HepG2 (cell line): ENCODE measurements around the gene LRRC10B. TPM values are rescaled to one million over a fixed set of nuclear protein-coding genes. Genes with fewer than 3 reads are reported as not detected.
A peak's percentile ranks its signal among the peaks of the same experiment; 100 is the strongest.

Experiments
- ATAC-seq: fragments of 200-7000 bp; cut with Tn5 transposase; 3 replicates; pipeline ENCODE4 v1.9.1; 2020; ENCODE audit warnings: mild to moderate bottlenecking, moderate library complexity
- BruUV-seq: library from RNA; stranded (reverse); fragments of 400-500 nt; replicated peaks from 2 replicates; lab custom pipeline; 2021; lab: Mats Ljungman, UMichigan
- CTCF ChIA-PET: fragments of 300-600 bp; formaldehyde crosslinking; extraction: SDS; loops from one replicate; lab custom pipeline; 2021; ENCODE audit warnings: low total read pairs, inconsistent platforms, low intra/inter-chr PET ratio; lab: Yijun Ruan, JAX
- POLR2A ChIA-PET: fragments of 350-600 bp; sonication (Branson Sonifier 250); formaldehyde crosslinking; loops from one replicate; lab custom pipeline; 2020; ENCODE audit warnings: antibody characterized with exemption, inconsistent platforms; lab: Yijun Ruan, JAX
- DNase-seq: peaks from one replicate; pipeline ENCODE4 v3.0.0-alpha.2; 2015; ENCODE audit warnings: low spot score
- FAIRE-seq: peaks from 3 replicates; lab custom pipeline; 2011; peaks lifted over from hg19 to GRCh38; lab: Jason Lieb, UNC
- H2AFZ ChIP-seq: one replicate; pipeline ENCODE4 v1.6.1; 2011; ENCODE audit warnings: low read length, inconsistent platforms
- H3K27ac ChIP-seq: fragments of 300-600 bp; 3 replicates; pipeline ENCODE4 v1.8.0; 2011; ENCODE audit warnings: mixed run types, mild to moderate bottlenecking, mixed read lengths, low read length, inconsistent platforms; ENCODE audit not compliant: insufficient read depth; ENCODE audit errors: extremely low read length
- H3K27me3 ChIP-seq, 2 experiments: fragments of 200-600 bp in 1 of 2; 2 replicates in 1 of 2; 3 replicates in 1 of 2; pipeline versions ENCODE4 v1.6.0 to v1.8.0; 2011; ENCODE audit warnings: low read length in 2 of 2, mild to moderate bottlenecking in 2 of 2, moderate library complexity in 2 of 2, inconsistent platforms in 1 of 2; ENCODE audit not compliant: insufficient read depth in 2 of 2, control insufficient read depth in 1 of 2
- H3K36me3 ChIP-seq, 2 experiments: fragments of 200-600 bp in 1 of 2; replicated peaks in 1 of 2; 2 replicates in 1 of 2; 3 replicates in 1 of 2; pipeline versions ENCODE4 v1.5.1 to v1.8.0; 2011; ENCODE audit warnings: low read length in 2 of 2, inconsistent platforms in 1 of 2; ENCODE audit not compliant: insufficient read depth in 2 of 2, control insufficient read depth in 1 of 2
- H3K4me1 ChIP-seq: 2 replicates; pipeline ENCODE4 v1.5.1; 2012; ENCODE audit warnings: low read length, inconsistent platforms; ENCODE audit not compliant: insufficient read depth
- H3K4me2 ChIP-seq: 2 replicates; pipeline ENCODE4 v1.6.0; 2011; ENCODE audit warnings: low read depth, low read length, inconsistent platforms
- H3K4me3 ChIP-seq, 3 experiments: fragments of 200-600 bp in 1 of 3; sonication (generic), shearing (Covaris generic) in 1 of 3; replicated peaks in 1 of 3; 2 replicates each; pipeline ENCODE4 v1.5.1; 2011 to 2016; ENCODE audit warnings: low read length in 3 of 3, inconsistent platforms in 2 of 3, low read depth in 2 of 3, mild to moderate bottlenecking in 2 of 3, control low read depth in 1 of 3, mixed read lengths in 1 of 3; ENCODE audit not compliant: insufficient read depth in 1 of 3
- H3K79me2 ChIP-seq: one replicate; pipeline ENCODE4 v1.6.1; 2011; ENCODE audit warnings: low read length, inconsistent platforms; ENCODE audit not compliant: insufficient read depth
- H3K9ac ChIP-seq: 2 replicates; pipeline ENCODE4 v1.6.0; 2011; ENCODE audit warnings: mild to moderate bottlenecking, low read depth, low read length, inconsistent platforms; ENCODE audit not compliant: insufficient read depth
- H3K9me3 ChIP-seq: 2 replicates; pipeline ENCODE4 v1.5.1; 2012; ENCODE audit warnings: mild to moderate bottlenecking, low read length
- H4K20me1 ChIP-seq: 2 replicates; pipeline ENCODE4 v1.6.0; 2011; ENCODE audit warnings: inconsistent platforms, mild to moderate bottlenecking, low read length, moderate library complexity; ENCODE audit not compliant: insufficient read depth
- SNAPC2 ChIP-seq: sonication (generic); formaldehyde crosslinking; IDR thresholded peaks from 2 replicates; pipeline ENCODE4 v1.8.1; 2022; ENCODE audit warnings: mild to moderate bottlenecking, missing genetic modification reagents
- SYNCRIP ChIP-seq: fragments of 200-400 bp; formaldehyde crosslinking; IDR thresholded peaks from 2 replicates; pipeline ENCODE4 v1.6.1; 2018; ENCODE audit warnings: mild to moderate bottlenecking, low read depth, low read length; ENCODE audit not compliant: insufficient read depth
- ZNF235 ChIP-seq: sonication (generic); formaldehyde crosslinking; IDR thresholded peaks from 2 replicates; pipeline ENCODE4 v1.8.1; 2023; ENCODE audit warnings: mild to moderate bottlenecking, missing genetic modification reagents, borderline replicate concordance
- ZNF263 ChIP-seq: sonication (generic); formaldehyde crosslinking; IDR thresholded peaks from 2 replicates; pipeline ENCODE4 v1.4.0; 2020; ENCODE audit warnings: missing genetic modification reagents
- ZNF281 ChIP-seq: sonication (generic); formaldehyde crosslinking; IDR thresholded peaks from 2 replicates; pipeline ENCODE4 v1.4.0; 2020; ENCODE audit warnings: missing genetic modification reagents, borderline replicate concordance
- WGBS: methylation state at CpG from one replicate; pipeline ENCODE4 v1.1.6; 2017; ENCODE audit warnings: low lambda C conversion rate; 5-methylcytosine and 5-hydroxymethylcytosine counted together
- in situ Hi-C: cut with HindIII; loops from 2 replicates; pipeline ENCODE4 v1.10.0; 2017; ENCODE audit warnings: low pct_unique_long_range_greater_than_20kb; ENCODE audit not compliant: extremely low pct_ligation_motif_present
- intact Hi-C: fragments of 100-400 bp; cut with micrococcal nuclease; formaldehyde crosslinking; loops from one replicate; pipeline ENCODE4 v1.10.0; 2022; ENCODE audit not compliant: unreplicated experiment
- polyA plus RNA-seq, 8 experiments: library from polyadenylated mRNA; depleted of rRNA in 3 of 8; stranded (reverse) in 7 of 8; unstranded in 1 of 8; fragments of >200 nt; fragmentation: Illumina TruSeq in 4 of 8; extraction: Trizol in 4 of 8; gene quantifications; 2 replicates each; pipeline versions ENCODE4 v1.2.1 to v1.2.3, GENCODE V29; 2011 to 2016; ENCODE audit warnings: low read depth in 4 of 8, missing spikeins in 1 of 8, mixed read lengths in 1 of 8; ENCODE audit not compliant: insufficient read depth in 1 of 8
- total RNA-seq, 5 experiments: library from RNA; depleted of rRNA; stranded (reverse); fragments of >200 nt; fragmentation: Illumina TruSeq; extraction: Trizol; gene quantifications; 2 replicates each; pipeline ENCODE4 v1.2.3, GENCODE V29; 2016; ENCODE audit warnings: low read depth in 1 of 5

Gene LRRC10B
- total and polyA plus RNA-seq, 2 of the 13 experiments (the other 11 are each of a cell fraction or from before 2014, with no cell fraction given): not detected

- BruUV-seq: no TSS peak
- no peak for ATAC-seq
- TF ChIP-seq ZNF235 (CRISPR knock-in tag) (no peak), SYNCRIP (no peak), ZNF263 (CRISPR knock-in tag) (peak; percentile 55; the same call in 1 of the 2 replicates), ZNF281 (CRISPR knock-in tag) (peak; percentile 42; the same call in 1 of the 2 replicates), SNAPC2 (no peak)
- TF ChIP-seq, all 625 proteins: peak for 2
- 73% methylated on average over 19 of the region's 20 CpGs for WGBS
- Histone ChIP-seq H3K27ac (no peak overlapping the region), H3K4me2 (no peak overlapping the region), H3K9me3 (no peaks in the 10 kb centered on the region), H3K36me3 (no peaks in the 10 kb centered on the region), H2AFZ (no peak overlapping the region), H3K4me1 (peaks cover 38% of the 10 kb centered on the region), H3K4me3 (no peak overlapping the region), H3K79me2 (no peaks in the 10 kb centered on the region), H3K27me3 (0 out of 5 replicates have a peak, but pooled peaks cover 0 to 3% of the 10 kb centered on the region in 2 experiments), H3K9ac (no peak overlapping the region), H4K20me1 (no peaks in the 10 kb centered on the region)
- DNase-seq (no peak), FAIRE-seq (no peak)
- intact Hi-C loops: no loop called here
- POLR2A ChIA-PET: no interaction called here
- CTCF ChIA-PET: no interaction called here
- in situ Hi-C loops: no loop called here
These were observed 18.6 kb downstream of the LRRC10B start for GRCh38 chr11:61526956-61527731.
